GM10266 (cell line): Measurements from ENCODE around the gene GHRHR.

Experiments used
- DNase-seq: peaks from one replicate; pipeline ENCODE4 v3.0.0; 2012; ENCODE audit errors: extremely low spot score
- TF ChIP-seq, protein P1 (sequence below): IDR thresholded peaks from 2 replicates; pipeline ENCODE4 v1.5.1; 2012; ENCODE audit warnings: mild to moderate bottlenecking, low read depth; ENCODE audit not compliant: control insufficient read depth, insufficient read depth; ENCODE audit errors: missing control alignments

Gene GHRHR

DNA sequence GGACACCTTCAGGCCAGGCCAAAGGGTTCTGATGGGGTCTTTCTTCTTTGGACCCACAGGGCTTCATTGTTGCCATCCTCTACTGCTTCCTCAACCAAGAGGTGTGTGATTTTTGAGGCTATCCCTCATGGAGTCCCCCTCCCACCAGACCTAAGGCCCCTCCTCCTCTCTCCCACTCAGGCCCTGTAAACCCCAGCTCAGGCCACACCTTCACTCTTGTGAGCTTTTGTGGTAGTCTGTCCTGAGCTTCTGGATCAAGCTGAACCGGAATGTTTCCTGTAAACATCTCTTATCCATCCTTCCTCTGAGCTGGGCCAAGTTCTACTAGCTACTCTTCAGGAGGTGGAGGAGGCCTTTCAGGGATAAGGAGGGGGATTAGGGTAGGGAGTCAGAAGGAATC, 13.5 kb downstream of the GHRHR start:
- TF ChIP-seq, protein P1, sequence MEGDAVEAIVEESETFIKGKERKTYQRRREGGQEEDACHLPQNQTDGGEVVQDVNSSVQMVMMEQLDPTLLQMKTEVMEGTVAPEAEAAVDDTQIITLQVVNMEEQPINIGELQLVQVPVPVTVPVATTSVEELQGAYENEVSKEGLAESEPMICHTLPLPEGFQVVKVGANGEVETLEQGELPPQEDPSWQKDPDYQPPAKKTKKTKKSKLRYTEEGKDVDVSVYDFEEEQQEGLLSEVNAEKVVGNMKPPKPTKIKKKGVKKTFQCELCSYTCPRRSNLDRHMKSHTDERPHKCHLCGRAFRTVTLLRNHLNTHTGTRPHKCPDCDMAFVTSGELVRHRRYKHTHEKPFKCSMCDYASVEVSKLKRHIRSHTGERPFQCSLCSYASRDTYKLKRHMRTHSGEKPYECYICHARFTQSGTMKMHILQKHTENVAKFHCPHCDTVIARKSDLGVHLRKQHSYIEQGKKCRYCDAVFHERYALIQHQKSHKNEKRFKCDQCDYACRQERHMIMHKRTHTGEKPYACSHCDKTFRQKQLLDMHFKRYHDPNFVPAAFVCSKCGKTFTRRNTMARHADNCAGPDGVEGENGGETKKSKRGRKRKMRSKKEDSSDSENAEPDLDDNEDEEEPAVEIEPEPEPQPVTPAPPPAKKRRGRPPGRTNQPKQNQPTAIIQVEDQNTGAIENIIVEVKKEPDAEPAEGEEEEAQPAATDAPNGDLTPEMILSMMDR, result no peak
- DNase-seq, result no peak

DNA sequence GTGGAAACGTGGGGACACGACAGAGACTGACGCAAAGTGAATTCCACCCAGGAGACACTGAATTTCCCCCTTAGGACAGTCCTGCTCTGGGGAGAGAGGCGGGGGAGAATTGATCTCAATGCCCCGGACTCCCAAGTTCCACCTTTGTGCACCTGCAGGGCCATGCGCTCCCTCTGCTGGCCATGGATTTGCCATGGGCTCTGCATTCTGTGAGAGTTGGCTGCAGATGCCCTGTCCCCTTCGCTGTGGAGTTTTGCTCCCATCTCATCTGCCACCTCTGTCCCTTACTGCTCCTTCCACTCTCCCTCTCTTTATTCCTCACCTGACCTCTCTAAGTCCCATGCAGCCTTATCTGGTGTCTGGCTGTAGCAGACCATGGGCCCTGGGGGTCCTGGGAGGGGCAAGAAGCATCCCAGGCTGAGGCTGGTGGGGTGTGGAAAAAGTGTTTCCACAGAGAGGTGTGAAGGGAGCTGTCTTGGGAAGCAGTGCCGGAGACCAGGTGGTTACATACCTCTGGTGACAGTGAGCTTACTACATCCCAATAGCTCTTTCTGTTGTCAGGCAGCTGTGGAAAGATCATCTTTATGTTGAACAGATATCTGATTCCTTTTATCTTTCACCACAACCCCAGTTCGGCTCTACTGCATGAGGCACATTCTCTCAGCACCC, 14.3 kb downstream of the GHRHR start:
- no peak for DNase-seq

DNA sequence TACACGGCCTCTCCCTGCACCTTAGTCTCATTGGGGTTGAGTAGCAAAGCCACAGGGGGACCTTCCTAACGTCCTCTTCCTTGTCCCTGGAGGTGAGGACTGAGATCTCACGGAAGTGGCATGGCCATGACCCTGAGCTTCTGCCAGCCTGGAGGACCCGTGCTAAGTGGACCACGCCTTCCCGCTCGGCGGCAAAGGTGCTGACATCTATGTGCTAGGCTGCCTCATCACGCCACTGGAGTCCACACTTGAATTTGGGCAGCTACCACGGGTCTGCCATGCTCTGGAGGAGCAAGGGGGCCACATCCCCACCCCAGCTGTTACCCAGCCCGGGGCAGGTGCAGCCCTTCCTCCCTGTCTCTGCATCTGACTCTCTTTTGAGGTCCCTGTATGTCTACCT, 15.3 kb downstream of the GHRHR start:
- no peak for DNase-seq
- TF ChIP-seq, protein P1, result no peak

More for the DNA sequence above, 14.3 kb downstream of the GHRHR start:
- TF ChIP-seq, protein P1, result peak; percentile 51

DNA sequence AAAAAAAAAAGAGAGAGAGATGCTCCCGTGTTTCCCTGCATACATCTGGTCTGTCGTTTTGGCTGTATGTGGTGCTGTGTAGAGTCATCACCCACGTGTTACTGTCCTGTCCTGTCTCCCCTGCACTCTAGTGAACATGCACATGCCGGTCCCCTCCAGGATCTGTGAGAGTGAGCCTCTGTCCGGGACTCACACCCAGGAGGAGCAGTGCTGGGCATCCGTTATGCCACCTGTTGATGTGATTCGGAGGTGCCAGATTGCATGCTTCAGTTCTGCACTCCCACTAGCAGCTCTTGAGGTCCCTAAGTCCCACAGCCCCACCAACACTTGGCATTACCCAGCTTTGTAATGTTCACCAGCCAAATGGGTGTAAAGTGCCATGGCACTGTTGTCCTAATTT, 16.4 kb downstream of the GHRHR start:
- DNase-seq, result no peak
- TF ChIP-seq, protein P1, result no peak

DNA sequence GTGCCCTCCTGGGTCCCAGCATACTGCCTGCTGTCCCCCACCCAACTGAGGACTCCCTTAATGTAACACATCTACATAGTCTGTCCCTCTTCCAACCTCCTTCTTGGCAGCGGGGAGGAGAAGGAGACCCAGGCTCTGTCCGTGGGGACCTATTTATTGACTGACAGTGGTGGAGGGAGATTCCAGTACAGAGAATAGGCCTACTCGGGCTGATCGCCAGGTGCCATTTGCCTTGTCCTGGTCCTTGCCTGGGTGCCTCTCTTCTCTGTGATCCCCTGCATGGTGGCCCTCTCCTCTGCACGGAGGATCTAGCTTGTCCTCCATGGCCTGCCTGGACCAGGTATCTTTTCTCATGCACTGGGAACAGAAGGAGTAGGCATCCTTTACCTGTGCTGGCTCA, 17.0 kb downstream of the GHRHR start:
- no peak for DNase-seq
- TF ChIP-seq, protein P1, result no peak

DNA sequence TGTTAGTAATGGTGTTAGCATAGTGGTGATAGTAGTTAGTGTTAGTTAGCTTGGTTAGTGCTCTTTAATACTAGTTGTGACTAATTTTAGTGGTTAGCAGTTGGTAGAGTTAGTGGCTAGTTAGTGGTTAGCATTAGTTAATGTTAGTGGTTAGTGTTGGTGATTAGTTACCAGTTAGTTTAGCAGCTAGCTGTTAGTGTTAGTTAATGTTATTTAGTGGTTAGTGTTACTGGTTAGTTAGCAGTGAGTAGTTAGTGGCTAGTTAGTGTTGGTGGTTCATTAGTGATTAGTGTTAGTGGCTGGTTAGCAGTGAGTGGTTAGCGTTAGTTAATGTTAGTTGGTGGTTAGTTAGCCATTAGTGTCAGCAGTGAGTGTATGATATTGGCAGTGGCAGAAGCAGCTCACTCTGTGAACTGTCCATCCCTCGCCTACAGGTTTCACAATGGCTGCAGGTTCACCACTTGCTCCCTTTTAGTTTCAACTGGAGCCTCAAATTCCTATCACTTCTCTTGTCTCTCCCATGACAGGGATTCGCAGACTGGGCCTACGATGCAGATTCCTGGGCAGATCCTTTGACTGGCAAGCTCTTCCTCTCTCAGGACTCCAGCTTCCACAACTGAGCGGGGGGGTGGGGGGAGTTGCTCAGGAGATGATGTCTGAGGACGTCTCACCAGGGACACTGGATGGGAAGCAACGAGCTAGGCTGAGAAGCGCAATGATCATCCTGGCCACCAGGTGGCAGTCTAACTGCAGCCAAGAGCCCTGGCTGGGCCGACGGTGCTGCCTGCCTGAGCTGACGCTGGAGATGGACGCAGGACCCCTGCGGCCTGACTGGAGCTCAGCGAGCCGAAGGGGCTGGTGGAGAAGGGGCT, 19.5 kb downstream of the GHRHR start:
- TF ChIP-seq, protein P1, result peak; percentile 98
- DNase-seq, result peak; percentile 79

DNA sequence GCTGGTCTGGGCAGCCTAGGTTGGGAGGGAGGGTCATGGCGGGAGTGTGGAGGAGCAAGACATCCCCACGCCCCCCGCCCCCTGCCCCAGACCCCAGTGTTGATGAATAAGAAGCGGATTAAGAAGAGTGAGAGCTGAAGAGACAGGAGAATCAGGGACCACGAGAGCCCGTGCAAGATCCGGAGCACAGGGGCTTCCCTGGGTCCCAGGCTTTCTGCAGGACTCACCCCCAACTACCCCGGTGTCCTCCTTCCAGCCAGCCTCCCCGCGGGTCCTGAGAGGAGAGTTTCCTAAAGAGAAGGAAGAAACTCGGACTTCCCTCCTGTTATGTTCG, 20.1 kb downstream of the GHRHR start:
- no peak for DNase-seq
- TF ChIP-seq, protein P1, result no peak
